HG02943 (cell line): ENCODE measurements around the gene TRIM66.

Experiments
- ATAC-seq: cut with Tn5 transposase; IDR thresholded peaks from one replicate; pipeline ENCODE4 v1.9.1; 2021; ENCODE audit warnings: mild to moderate bottlenecking, low read depth, moderate library complexity; ENCODE audit not compliant: unreplicated experiment

TRIM66 gene

DNA sequence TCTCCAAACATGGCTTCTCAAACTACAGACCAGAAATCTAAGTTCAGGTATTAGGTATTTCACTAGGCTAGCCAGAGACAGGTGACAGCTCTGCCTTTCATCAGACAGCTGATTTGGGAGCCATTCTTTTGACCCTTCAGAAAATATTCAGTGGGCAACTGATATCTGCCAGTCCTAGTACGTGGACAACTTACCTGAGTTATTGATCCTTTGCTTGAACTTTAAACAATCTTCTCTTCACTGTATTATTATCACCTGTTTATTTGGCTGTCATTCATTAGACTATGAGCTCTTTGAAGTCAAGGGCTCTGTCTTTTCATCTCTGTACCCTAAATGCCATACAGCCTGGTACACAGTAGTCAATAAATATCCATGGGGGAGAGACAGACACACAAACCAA lies 17.2 kb downstream of the TRIM66 start:
- no peak for ATAC-seq

DNA sequence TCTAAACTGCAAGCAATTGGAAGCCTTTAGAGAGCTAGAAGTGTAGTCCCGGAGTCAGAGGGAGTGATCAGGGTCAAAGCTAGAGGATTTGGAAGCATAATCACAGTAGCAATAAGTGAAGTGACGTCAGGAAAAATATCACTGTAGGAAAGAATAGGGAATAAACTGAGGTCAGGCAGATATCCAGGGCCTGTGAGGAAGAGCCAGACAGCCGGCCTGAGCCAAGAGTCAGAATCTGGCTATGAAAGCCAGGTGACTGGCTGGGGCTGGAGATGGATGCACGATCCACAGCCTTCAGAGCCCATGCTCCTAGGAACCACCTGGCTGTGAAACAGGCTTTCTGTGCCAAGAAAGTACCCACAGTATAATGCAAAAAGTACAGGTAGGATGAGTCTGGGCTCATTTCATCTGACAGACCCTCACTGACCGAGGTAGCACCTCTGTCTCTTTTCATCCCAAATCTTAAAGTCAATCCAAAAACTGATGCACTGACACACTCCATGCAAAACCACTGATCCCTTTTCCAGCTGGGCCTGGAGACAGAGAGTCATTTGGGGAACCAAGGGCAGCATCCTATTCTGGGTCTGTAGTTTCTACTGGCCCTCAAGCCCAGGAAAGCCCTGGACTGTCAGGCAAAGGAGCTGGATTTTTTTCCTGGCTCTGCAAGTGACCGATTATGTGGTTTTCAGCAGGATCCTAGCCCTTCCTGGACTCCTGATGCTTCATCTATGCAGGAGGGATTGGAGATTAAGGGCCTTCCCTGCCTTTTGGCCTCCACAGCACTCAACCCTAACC lies 21.3 kb downstream of the TRIM66 start:
- ATAC-seq, result no peak

GRCh38 chr11:8658321-8659057 lies 24.0 kb downstream of the TRIM66 start:
- ATAC-seq, result no peak

- ATAC-seq, result no peak
These were observed 26.2 kb downstream of the TRIM66 start for GRCh38 chr11:8656291-8656690.

GRCh38 chr11:8654503-8654902 lies 28.0 kb downstream of the TRIM66 start:
- no peak for ATAC-seq

- no peak for ATAC-seq
These were observed 30.3 kb downstream of the TRIM66 start for GRCh38 chr11:8652140-8652539.

GRCh38 chr11:8650401-8650990 lies 32.0 kb downstream of the TRIM66 start:
- no peak for ATAC-seq

DNA sequence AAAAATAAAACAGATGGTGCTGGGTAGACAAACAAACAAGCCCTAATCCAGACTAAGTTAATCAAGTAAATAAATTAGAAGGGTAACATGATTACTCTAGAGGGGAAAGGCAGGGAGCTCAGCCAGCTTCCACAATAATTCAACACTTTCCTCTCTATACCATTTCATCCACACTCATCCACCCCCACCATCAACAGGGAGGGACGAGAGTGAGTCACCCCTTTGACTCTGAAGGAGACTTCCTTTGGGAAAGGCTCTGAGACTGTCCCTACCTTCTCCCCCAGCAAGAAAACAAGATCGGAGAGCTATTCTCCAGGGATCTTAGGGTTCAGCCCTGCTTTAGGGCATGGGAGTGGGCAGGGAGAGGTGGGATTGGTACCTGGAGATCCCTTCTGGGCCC lies 33.1 kb downstream of the TRIM66 start:
- ATAC-seq, result no peak

GRCh38 chr11:8646873-8647272 lies 35.6 kb downstream of the TRIM66 start:
- ATAC-seq, result no peak

GRCh38 chr11:8642196-8642841 lies 40.1 kb downstream of the TRIM66 start:
- ATAC-seq, result no peak

DNA sequence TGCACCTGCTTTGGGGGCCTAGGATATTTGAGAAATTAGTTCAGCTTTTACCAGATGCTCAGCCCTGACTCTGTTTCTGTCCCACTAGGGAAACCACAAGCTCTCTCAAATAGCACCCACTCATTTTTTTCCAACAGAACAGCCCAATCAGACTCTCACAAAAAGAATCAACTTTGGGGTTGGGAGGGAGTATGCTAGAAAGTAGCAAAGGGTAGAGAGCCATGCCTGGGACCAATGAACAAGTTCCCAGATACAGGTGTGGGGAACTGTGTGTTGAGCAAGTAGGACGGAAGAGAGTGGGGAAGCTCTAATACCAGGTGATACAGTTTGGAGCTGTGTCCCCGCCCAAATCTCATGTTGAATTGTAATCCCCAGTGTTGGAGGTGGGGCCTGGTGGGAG lies 41.1 kb downstream of the TRIM66 start:
- ATAC-seq, result no peak

DNA sequence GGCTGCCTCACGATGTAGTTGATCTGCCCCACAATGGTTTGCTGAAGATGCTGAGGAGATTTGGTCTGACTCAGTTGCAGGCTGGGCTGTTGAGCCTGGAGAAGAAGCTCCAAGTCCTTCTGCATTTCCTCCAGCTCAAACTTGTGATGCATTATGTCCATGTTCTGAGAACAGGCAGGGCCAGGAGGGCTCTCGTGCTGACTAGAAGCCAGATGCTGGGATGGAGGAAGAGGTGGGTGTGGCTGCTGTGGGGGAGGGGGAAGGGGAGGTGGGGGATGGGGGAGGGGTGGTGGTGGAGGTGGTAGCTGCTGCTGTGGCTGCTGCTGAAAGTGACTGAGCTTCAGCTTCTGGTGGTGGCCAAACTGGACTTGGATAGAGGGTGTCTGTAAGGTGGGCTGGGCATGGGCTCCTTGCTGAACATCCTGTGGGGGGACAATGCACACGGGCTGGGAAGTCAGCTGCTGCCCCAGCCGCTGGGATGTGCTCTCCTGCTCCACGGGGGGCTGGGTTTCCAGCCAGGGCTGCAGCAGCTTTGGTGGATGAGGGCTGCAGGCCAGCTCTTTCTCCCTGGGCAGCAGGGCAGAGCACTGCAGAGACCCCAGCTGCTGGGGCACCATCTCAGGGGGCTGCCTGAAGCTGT lies 42.1 kb downstream of the TRIM66 start:
- no peak for ATAC-seq

DNA sequence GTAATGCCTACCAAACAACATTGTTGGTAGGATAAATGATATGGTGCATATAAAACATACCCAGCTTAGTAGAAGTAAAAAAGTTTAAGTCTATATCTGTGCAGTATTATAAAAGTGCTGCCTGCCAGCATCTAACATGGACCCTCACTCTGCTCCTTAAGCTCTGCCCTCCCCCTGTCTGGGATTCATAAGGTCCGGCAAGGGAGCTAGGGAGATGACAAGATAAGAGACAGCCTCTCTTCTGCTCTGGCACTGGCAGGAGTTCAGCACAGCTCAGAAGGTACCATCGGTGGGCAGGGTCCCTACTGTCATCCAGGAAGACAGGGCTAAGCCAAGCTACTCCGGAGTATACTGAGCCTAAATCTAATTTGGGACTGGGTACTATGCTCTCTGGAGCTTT lies 42.8 kb downstream of the TRIM66 start:
- no peak for ATAC-seq

DNA sequence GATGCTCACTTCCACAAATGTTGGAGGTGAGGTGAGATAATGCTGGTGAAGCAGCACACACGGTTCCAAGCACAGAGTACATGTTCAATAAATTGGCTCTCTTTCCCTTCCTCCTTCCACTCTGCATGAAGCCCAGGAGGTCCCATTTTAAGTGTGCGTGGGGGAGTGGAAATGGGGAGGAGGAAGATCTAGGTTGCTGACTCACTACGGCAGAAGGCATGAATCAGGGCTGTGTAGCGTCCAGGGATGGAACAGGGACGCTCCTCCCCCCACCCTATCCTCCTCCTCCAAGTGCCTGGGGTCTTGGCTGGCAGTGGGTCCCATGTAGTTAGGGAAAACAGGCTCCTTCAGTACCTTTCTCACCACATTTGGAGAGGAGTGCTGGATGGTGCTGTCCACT lies 44.2 kb downstream of the TRIM66 start:
- ATAC-seq, result no peak

DNA sequence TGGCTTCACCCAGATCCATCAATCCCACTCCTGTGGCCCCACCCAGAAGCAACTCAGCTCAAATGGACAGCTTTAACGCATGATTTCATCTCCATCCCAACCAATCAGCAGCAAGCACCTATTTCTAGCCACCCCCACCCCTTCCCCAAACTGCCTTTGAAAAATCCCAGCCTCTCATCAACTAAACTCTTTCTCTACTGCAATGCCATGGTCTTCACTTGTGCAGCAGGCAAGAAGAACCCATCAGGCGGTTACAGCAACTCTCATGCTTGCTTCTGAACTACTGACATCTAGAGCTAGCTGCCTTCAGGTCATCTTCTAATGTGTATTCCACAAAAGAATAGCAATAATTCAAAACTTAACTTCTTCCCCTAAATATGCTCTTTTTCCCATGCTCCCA lies 46.3 kb downstream of the TRIM66 start:
- no peak for ATAC-seq

GRCh38 chr11:8634498-8634897 lies 48.0 kb downstream of the TRIM66 start:
- no peak for ATAC-seq

GRCh38 chr11:8631395-8632118 lies 50.9 kb downstream of the TRIM66 start:
- no peak for ATAC-seq

- no peak for ATAC-seq
These were observed 57.8 kb downstream of the TRIM66 start for GRCh38 chr11:8624698-8625097.

DNA sequence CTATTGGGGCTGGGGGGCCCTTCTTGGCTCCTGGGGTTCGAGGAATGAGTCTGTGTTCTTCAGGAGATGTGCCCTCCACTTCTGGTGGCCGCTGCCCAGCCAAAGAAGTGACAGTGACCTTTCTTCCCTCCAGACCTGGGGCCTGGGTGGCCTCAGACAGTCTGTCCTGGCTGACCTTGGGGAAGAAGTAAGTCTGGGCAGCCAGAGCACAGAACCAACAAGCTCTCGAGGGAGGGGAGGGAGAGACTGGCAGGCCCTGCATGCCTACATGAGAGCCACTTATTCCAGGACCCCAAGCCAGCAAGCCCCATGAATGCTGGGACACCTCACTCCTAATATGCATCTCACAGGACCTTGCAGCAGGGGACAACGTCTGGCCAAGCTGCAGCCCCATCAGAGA lies 61.3 kb downstream of the TRIM66 start:
- ATAC-seq, result no peak

GRCh38 chr11:8617063-8617462 lies 65.4 kb downstream of the TRIM66 start:
- no peak for ATAC-seq
